Measurements from ENCODE around the gene ADORA3.

The ADORA3 gene

DNA sequence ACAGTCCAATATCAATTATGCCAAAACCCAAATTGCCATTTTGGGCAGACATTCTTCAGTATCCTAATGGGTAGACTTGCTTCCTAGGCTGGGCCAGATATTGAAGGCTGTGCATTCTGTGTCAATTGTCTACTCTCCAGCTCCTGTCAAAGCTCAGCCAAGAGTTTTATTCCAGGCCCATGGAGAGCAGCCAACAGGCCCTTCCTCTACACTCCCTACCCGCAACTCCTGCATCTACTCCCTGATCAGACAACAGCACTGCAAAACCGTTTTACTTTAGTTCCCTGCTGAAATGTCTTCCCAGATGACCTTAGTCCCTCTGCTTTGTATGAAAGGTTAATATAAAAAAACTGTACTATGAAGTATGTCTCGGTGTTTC lies 6.6 kb upstream of the ADORA3 start:
- DNase-seq (ENCODE audit: extremely low read depth in 1 of 2, low read depth in 1 of 2) = no peak

DNA sequence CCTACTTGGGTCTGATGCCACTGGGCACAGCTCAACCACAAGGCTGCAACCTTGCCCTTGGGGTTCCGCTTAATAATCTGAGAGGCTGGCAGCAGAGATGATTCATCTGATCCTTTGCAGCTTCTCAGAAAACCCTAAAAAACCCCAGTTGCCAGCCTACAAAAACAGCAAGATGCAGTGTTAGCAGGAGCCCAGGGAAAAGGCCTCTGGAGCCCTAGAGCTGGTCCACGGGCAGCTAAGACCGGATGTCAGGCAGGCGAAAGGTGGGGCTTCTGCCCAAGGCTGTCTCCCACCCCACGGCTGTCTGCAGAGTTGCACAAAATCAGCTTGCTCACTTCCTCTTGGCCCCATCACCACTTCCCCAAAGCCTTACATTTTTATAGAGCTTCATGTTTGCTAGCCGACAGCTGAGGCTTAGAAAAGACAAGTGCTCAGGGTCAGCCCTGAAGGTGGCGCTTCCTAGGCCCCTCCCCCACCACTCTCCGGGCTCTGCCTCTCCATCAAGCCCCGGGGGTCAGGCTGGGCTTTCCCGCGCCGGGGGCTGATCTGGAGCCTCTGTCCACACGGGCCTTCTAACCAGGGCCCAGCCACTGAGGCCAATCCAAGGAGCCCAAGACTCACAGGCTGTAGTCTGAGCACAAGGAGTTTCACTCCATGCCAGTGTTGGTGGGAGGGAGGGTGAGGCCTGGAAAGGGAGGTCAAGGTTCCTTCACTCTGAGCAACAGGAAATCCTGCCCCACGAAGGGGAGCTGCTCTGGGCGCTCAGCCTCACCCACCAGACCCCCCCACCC lies 4.2 kb upstream of the ADORA3 start:
- no peak for DNase-seq (ENCODE audit: extremely low read depth in 1 of 2, low read depth in 1 of 2)

DNA sequence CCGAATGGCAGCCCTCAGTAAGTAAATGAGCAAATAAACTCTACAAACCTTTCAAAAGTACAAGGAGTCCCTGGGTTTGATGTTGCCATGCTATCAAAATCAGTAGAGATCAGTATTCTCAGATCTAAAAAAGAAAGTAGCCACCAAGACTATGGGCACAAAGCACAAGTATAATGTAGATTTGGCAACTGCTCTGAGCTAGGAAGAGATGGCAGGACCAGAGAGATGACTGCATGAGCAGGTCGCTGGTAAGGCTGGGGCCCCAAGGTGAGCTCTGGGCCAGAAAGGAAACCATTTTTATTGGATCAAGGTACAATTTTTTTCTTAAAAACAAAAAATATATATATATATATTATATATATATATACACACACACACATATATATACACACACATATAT lies 3.1 kb upstream of the ADORA3 start:
- DNase-seq (ENCODE audit: extremely low read depth in 1 of 2, low read depth in 1 of 2) = no peak

DNA sequence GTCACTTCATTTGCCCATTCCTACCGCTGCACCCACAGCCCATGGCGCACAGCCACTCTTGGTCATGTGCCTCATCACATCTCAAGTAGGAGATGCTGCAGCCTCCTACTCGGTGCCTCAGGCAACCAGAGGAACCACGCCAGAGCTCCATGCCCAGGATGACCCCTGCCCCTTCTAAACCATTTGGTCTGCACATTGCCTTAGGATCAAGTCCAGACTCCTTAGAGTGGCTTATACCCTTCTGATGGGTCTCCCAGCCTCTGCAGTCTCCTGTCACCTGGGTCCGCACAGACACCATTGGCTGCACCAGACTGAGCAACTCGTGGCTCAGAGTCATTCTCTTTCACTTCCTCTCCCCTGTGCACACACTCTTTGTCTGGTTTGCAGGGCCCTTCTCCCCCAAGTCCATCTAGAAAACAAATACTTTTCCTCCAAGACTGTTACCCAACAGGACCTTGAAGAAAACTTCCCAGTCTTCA lies 2.2 kb upstream of the ADORA3 start:
- no peak for DNase-seq (ENCODE audit: extremely low read depth in 1 of 2, low read depth in 1 of 2)

DNA sequence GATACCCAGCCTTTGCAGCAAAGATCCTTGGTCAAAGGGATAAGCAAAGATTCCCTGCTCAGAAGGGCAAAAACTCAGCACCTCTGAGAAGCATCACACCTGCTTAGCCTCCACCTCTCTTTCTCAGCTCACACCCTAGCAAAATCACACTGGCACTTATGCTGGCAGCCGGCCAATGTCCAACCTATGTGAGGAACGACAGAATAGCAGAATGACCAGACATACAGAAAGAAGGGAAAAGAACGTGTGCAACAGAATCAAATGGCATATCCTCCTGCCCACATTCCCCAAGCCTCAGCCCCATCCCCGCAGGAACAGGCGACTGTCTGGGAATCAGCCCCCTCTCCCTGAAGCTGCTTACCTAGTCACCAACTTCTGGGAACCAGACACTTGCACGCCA lies 664 bp upstream of the ADORA3 start:
- no peak for DNase-seq (ENCODE audit: extremely low read depth in 1 of 2, low read depth in 1 of 2)

DNA sequence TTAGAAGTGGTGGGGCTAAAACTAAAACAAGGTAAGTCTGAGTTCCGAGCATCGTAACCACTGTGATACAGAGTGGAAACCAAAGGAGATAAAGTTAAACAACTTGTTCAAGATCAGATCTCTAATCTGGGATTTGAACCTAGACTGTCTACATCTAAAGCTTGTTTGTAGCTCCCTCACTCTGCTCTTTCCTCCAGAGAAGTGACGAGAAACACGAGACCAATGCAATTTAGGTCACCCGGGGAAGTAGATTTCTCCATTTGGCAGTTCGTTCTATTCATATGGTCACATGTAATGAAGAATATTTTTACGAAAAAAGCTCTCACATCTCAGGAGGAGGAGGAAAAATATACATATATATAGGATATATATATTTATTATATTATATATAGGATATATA lies 1.8 kb downstream of the ADORA3 start:
- no peak for DNase-seq (ENCODE audit: extremely low read depth in 1 of 2, low read depth in 1 of 2)

DNA sequence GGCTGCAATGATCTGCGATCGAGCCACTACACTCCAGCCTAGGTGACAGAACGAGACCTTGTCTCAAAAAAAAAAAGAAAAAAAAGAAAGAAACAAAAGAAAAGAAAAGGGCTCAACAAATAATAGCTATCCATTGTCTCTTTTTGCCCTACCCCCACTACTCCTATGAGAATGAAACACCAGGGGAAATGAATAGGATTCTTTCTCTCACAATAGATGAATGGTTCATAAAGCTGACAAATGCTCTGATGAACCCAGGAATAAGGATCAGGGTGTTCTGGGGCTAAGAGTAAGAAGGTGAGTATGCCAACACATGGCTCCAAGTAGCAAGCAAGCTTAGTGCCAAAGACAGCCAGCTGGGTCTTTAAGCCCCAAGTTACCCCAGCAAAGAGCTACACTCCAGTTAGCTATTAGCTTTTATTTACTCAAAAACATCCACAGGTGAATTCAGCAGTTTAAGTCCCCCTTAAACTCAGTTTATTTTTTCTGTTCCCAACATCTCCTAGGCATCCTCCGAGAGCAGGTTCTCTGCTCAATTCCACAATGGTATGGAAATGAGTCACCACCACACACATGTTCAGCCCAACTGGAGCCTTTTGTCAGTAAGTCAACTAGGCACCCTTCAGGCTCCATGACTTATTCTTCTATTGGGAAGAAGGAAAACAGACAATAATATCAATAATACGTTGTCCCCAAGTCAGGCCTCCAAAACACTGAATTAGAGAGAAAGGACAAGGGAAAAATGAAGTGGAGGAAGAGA lies 4.2 kb downstream of the ADORA3 start:
- no peak for DNase-seq (ENCODE audit: extremely low read depth in 1 of 2, low read depth in 1 of 2)

DNA sequence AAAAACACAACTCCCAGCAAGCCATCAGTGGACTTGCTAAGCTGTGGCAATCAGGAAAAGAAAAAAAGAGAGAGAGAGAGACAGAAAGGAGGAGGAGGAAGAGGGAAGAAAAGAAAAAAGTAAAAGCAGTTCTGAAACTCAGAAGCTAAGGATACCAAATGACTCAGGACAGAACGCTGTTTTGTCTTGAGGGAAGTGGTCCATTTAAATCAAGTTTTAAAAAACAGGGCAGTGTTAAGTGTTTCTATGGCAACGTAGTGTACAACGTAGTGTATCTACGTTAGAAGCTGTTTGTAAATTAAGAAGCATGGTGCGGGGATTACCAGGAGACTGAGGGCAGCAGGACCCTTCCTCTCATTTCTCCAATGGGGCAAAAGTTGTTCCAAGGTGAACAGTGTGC lies 5.8 kb downstream of the ADORA3 start:
- no peak for DNase-seq (ENCODE audit: extremely low read depth in 1 of 2, low read depth in 1 of 2)

DNA sequence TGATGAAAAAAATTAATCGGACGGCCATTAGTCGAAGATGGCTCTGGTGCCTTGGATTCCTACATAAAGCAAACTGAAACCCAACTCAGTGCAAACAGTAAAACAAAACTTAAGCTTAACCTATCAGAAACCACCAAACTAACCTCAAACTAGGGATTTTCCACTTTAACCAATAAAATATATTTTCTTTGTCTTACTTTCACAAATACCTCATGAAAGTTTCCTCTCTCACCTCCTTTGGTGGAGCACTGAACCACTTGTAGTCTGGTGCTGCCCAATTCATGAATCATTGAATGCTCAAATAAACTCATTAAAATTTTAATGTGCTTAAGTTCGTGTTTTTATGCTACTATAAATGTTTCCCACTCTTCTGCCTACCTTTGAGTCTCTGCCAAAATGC lies 7.0 kb downstream of the ADORA3 start:
- DNase-seq (ENCODE audit: extremely low read depth in 1 of 2, low read depth in 1 of 2) = no peak

DNA sequence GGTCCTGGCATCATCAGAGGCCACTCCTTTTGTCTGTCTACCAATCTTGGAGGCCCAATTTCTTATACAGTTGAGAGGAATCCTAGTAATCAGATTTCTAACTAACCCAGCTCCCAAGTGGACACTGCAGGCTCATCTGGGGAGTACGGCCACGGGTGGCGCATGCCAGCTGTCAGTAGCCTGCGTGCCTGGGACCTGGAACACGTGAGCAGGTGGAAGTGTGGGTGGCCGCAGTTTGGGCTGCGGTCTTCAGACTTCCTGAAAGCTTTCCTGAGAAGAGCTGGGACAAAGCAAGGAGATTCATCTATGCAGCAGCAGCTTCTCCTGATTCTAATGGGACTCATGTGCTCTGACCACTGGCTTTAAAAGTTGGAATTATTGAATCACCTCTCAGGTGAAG lies 12.4 kb downstream of the ADORA3 start:
- DNase-seq (ENCODE audit: extremely low read depth in 1 of 2, low read depth in 1 of 2) = no peak

DNA sequence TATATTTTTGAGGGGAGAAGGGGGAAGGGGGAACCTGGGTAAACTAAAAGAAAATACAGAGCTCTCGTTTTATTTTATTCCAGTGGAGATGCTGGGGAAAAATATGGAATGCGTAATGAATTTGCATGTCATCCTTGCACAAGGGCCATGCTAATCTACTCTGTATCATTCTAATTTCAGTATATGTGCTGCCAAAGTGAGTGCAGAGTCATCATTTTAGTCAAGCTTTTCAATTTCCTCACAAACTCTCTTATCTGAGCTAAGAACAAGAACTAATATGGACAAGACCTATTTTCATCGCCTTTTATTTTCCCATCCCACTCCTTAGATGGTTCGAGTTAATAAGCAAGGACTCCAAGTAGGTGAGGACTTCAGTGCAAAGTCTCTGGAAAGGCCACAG lies 13.2 kb downstream of the ADORA3 start:
- DNase-seq (ENCODE audit: extremely low read depth in 1 of 2, low read depth in 1 of 2) = no peak

DNA sequence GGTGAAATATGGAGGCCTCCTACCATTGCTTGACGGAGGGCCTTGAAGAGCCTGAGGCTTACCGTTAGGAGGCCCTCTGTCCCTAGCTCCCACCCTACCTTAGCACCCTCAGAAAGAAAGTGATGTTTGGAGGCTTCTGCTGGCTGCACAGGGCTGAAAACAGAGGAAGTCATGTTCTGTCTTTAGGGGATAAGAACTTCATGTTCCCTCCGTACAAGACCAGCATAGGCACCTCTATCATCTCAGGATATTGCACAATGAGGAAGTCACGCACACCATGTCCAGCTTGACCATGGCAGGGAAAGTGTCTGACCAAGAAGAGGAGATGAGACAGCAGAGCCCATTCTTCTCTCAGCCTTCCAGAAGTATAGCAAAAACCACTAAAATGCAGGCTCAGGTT lies 13.8 kb downstream of the ADORA3 start:
- DNase-seq (ENCODE audit: extremely low read depth in 1 of 2, low read depth in 1 of 2) = no peak

DNA sequence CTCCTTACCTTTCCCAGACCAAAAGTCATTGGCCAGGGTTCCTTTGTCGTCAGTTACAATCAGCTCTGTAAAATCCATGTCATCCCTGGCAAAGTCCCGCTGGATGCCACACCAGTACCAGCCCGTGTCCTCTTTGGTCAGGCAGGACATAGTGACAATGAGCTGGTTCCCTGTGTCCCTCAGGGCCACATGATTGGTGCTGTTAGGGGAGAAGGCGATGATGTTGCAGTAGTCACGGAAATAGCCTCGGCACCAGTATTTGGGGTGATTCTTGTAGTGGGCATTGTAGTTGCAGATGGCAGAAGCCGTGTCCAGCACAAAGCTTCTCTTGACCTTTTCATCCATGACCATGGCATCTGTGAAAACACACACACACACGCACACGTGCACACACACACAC lies 14.8 kb downstream of the ADORA3 start:
- DNase-seq (ENCODE audit: extremely low read depth in 1 of 2, low read depth in 1 of 2) = no peak

DNA sequence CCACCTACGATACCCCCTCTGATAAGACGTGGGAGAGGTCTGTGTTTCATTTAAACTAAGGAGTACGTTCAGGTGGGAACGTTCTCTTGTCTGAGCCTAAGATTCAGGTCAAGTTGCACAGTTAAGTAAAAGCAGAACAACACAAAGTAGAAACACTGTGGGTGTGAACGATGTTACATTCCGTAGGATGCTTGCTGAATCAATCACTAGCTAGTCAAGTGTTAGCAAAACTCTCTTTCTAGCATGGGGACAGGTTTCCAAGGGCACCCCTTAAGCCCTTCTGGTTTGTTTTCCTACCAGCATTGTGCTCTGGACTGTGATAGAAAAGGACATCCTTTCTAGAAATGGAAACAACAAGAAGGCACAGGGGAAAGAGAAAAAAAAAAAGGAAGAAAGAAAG lies 16.3 kb downstream of the ADORA3 start:
- DNase-seq (ENCODE audit: extremely low read depth in 1 of 2, low read depth in 1 of 2) = no peak

DNA sequence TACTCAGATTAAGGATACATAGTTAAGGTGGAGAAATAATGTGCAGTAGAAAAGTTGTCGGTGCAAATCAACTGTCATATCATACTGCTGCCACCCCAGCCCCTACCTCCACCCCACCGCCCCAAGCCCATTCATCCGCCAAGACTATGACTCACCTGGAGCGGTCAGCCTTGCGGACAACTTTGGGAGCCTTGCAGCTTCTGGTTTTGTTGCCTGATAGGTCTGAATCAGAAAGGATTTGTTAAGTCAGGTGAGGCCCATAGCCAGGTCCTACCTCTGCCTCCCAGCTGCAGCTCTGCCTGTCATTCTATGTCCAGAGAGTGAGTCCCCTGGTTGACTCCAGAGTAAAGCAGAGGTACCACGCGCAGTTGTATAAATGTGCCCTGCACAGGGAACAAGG lies 17.0 kb downstream of the ADORA3 start:
- DNase-seq (ENCODE audit: extremely low read depth in 1 of 2, low read depth in 1 of 2) = no peak

DNA sequence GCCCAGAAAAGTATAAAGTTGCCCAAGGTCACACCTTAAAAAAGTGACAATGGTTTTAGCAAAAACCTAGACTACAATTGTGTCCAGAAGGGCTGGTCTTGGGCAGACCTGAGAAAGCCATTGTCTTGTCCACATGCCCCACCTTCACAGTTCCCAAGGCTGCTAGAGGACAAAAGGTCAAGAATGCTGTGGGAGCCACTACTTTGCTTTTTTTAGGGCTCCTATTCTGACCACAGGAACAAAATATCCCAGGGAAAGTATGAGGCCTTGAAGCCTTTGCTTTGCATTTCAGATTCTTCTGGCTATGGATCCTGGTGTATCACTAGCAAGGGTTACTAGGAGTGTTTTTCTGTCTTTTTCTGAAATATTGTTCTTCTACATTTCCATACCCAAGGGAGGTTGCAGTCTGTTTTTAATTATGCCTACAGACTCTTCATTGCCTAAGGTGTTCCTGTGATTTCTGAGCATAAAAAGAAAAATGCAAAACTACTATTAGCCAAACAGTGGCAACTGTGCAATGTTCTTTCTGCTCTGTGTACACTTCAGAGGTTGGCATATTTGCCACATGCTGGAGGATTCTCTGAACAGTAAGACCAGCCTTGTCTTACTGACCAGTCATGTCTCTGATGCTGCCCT lies 18.9 kb downstream of the ADORA3 start:
- no peak for DNase-seq (ENCODE audit: extremely low read depth in 1 of 2, low read depth in 1 of 2)

DNA sequence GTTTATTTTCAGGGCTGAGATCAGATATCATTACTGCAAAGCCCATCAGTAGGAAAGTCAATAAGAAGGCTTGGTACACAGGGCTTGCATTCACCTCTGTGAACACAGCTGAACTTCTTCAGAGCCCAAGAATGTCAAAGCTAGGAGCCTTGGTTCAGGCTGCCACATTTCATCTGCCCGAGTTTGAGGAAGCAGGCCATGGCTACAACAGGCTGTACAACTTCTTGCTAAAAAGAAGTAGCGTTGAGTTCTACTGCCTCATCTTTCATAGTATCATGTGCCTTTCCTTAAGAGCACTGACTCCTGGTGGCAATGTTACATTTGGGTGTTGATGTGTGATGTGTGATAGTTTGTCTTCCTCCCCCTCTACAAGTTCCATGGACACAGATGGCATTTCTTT lies 19.6 kb downstream of the ADORA3 start:
- no peak for DNase-seq (ENCODE audit: extremely low read depth in 1 of 2, low read depth in 1 of 2)

DNA sequence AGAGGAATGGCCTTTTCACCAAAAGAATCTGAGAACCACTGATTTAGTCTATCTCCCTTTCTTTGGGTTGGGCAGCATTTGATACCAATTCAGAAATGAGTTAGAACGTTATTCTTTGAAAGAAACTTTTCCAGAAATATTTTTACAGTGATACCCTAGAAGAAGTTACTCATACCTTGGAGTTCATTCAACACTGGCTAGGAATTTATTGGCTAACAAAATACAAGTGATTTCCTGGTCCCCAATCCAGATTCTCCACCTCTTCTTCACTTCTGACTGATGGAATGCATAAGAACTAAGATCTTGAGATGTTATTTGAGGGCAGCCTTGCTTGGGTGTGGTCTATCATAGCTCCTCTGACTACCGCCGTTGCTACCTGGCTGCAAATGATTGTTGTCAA lies 20.3 kb downstream of the ADORA3 start:
- DNase-seq (ENCODE audit: extremely low read depth in 1 of 2, low read depth in 1 of 2) = no peak

DNA sequence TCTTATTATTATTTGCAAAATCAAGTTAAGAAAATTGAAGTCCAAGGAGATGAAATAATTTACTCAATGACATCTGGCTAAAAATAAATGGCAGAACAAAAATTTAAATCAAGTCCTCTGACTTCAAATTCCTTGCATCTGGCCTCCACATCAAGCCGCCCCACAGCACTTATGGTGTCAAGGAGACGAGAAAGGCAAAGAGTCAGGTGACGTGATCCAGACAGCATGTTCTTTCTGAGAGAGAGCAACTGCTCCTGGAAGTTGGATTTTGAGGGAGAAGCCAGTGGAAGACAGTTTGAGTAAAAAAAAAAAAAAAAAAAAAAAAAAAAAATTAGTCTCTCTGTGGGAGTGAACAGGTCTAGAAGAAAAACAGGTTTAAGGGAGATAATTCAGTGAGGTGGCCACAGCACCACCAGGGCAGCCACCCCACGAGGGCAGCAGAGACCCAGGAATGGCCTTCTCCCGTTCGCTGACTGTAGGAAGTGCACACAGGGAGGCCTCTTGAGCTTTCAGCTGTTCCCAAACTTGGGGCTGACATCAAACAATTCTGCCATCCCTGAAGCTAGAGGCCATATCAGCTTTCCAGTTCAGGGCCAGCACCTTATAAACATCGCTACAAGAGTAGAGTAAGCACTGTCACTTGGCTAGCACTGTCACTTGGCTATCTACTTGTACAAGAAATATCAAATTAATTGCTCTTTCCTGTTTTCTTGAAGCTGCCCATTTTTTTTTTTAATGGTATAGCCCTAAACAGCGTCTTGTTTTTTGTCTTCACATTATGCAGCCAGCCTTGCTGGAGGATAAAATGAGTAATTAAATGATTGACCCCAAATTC lies 21.8 kb downstream of the ADORA3 start:
- DNase-seq (ENCODE audit: extremely low read depth in 1 of 2, low read depth in 1 of 2) = peak in 1 of 2 donors; percentile 41

DNA sequence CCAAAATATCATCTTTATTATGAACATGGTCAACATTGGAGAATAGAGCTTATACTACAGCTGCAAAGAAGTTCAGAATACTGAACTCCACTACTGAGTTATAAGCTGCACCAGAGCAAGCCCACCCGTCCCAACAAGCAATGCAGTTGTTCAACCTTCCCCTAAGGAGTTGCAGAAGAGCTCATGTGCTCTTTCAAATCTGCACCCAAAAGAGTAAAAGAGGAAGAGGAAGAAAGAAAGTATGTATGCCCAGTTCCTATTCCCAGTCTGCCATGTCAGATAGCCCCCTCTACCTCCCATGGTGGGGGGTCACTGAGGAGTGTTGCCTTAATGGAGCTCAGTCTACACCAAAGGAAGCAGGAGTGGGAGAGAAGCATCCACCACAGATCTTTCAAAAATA lies 22.8 kb downstream of the ADORA3 start:
- DNase-seq (ENCODE audit: extremely low read depth in 1 of 2, low read depth in 1 of 2) = no peak

DNA sequence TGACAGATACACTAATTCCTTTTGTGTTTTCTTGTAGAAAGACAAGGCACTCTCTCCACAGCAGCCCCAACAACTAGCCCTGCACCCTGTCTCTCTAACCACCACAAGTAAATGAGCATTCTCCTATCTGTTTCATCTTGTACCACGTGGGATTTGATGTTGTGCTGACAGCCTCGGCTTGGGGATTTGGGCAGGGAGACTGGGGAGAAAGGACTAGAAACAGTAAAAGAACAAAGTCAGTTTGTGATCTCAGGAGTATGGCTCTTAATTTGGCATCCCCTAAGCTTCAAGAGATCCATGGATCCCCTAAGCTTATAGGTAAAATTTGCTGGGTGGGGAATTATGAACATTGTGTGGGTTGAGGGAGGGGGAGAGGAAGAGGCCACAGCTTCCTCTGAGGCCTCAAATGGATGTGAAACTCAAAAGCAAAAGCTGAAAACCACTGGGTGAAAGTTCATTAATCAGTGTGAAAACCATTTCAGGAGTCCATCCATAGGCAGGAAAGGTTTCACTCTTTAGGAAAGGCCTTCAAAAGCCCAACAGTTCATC lies 26.6 kb downstream of the ADORA3 start:
- peak in 1 of 2 donors; percentile 5 for DNase-seq (ENCODE audit: extremely low read depth in 1 of 2, low read depth in 1 of 2)

Measured in activated CD8-positive, alpha-beta memory T cell treated with anti-CD3 and anti-CD28 coated beads for 1 hour (primary cell).